Ishikawa (cell line): ENCODE measurements around the gene RPTOR.

Experiments
- CEBPB ChIP-seq: IDR thresholded peaks from 2 replicates; pipeline ENCODE4 v1.6.1; 2012
- CREB1 ChIP-seq: IDR thresholded peaks from 2 replicates; pipeline ENCODE4 v1.6.1; 2012; ENCODE audit warnings: low read depth
- EGR1 ChIP-seq: IDR thresholded peaks from 2 replicates; pipeline ENCODE4 v1.6.1; 2012
- EP300 ChIP-seq: IDR thresholded peaks from 2 replicates; pipeline ENCODE4 v1.6.1; 2012; ENCODE audit warnings: borderline replicate concordance
- FOXM1 ChIP-seq: IDR thresholded peaks from 2 replicates; pipeline ENCODE4 v1.6.1; 2012; ENCODE audit warnings: low read depth, borderline replicate concordance
- MAX ChIP-seq: IDR thresholded peaks from 2 replicates; pipeline ENCODE4 v1.6.1; 2012
- NFIC ChIP-seq: IDR thresholded peaks from 2 replicates; pipeline ENCODE4 v1.6.1; 2012
- RAD21 ChIP-seq: IDR thresholded peaks from 2 replicates; pipeline ENCODE4 v1.6.1; 2012; ENCODE audit warnings: low read depth
- TAF1 ChIP-seq: IDR thresholded peaks from 2 replicates; pipeline ENCODE4 v1.6.1; 2012; ENCODE audit warnings: low read depth, mild to moderate bottlenecking
- TCF12 ChIP-seq: IDR thresholded peaks from 2 replicates; pipeline ENCODE4 v1.6.1; 2012; ENCODE audit warnings: low read depth
- TEAD4 ChIP-seq: IDR thresholded peaks from 2 replicates; pipeline ENCODE4 v1.6.1; 2012
- YY1 ChIP-seq: IDR thresholded peaks from 2 replicates; pipeline ENCODE4 v1.6.1; 2012; ENCODE audit warnings: low read depth
- ZBTB7A ChIP-seq: IDR thresholded peaks from 2 replicates; pipeline ENCODE4 v1.6.1; 2012; ENCODE audit warnings: low read depth
- TF ChIP-seq, protein P1 (sequence below): IDR thresholded peaks from 2 replicates; pipeline ENCODE4 v1.6.1; 2012; ENCODE audit warnings: low read depth, mild to moderate bottlenecking
- TF ChIP-seq, protein P2 (sequence below): IDR thresholded peaks from 2 replicates; pipeline ENCODE4 v1.6.1; 2012

The RPTOR gene

GRCh38 chr17:80614332-80615047, 69.9 kb downstream of the RPTOR start:
- TF ChIP-seq RAD21 (no peak), FOXM1 (no peak), EGR1 (no peak), NFIC (no peak), EP300 (no peak), TCF12 (no peak), CEBPB (no peak), TEAD4 (no peak), TAF1 (no peak), ZBTB7A (no peak), YY1 (no peak), CREB1 (no peak), MAX (no peak)
- TF ChIP-seq, protein P1, sequence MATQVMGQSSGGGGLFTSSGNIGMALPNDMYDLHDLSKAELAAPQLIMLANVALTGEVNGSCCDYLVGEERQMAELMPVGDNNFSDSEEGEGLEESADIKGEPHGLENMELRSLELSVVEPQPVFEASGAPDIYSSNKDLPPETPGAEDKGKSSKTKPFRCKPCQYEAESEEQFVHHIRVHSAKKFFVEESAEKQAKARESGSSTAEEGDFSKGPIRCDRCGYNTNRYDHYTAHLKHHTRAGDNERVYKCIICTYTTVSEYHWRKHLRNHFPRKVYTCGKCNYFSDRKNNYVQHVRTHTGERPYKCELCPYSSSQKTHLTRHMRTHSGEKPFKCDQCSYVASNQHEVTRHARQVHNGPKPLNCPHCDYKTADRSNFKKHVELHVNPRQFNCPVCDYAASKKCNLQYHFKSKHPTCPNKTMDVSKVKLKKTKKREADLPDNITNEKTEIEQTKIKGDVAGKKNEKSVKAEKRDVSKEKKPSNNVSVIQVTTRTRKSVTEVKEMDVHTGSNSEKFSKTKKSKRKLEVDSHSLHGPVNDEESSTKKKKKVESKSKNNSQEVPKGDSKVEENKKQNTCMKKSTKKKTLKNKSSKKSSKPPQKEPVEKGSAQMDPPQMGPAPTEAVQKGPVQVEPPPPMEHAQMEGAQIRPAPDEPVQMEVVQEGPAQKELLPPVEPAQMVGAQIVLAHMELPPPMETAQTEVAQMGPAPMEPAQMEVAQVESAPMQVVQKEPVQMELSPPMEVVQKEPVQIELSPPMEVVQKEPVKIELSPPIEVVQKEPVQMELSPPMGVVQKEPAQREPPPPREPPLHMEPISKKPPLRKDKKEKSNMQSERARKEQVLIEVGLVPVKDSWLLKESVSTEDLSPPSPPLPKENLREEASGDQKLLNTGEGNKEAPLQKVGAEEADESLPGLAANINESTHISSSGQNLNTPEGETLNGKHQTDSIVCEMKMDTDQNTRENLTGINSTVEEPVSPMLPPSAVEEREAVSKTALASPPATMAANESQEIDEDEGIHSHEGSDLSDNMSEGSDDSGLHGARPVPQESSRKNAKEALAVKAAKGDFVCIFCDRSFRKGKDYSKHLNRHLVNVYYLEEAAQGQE = no peak
- TF ChIP-seq, protein P2, sequence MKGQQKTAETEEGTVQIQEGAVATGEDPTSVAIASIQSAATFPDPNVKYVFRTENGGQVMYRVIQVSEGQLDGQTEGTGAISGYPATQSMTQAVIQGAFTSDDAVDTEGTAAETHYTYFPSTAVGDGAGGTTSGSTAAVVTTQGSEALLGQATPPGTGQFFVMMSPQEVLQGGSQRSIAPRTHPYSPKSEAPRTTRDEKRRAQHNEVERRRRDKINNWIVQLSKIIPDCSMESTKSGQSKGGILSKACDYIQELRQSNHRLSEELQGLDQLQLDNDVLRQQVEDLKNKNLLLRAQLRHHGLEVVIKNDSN = no peak

DNA sequence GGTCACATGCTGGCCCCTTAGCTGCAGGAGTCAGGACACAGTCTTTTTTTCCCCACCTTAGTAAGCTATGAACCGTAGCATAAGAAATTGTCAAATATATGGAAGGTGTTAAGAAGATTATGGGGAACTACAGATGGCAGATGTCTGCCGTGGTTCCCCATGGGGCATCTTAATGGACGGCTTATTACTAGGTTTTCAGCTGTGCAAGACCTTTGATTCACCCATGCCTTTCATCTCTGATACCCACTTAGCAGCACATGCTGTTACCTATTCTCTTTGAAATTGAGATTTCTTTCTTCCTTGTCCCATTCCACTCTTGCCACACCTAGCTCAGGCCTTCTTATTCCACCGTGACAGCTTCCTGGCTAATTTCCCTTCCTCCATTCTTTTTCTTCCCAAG, 70.7 kb downstream of the RPTOR start:
- TF ChIP-seq TCF12 (no peak), MAX (no peak), ZBTB7A (no peak), NFIC (no peak), EP300 (no peak), YY1 (no peak), CEBPB (no peak), EGR1 (no peak), TAF1 (no peak), TEAD4 (no peak), RAD21 (no peak), CREB1 (no peak), FOXM1 (no peak)
- TF ChIP-seq, protein P2 = no peak
- TF ChIP-seq, protein P1 = no peak

GRCh38 chr17:80616705-80617104, 72.1 kb downstream of the RPTOR start:
- TF ChIP-seq EGR1 (no peak), MAX (no peak), NFIC (no peak), TAF1 (no peak), EP300 (no peak), ZBTB7A (no peak), RAD21 (no peak), TCF12 (no peak), TEAD4 (no peak), CEBPB (no peak), CREB1 (no peak), FOXM1 (no peak), YY1 (no peak)
- TF ChIP-seq, protein P2 = no peak
- TF ChIP-seq, protein P1 = no peak
